HepG2 (cell line): ENCODE data around the gene FMNL1. TPM values are rescaled to one million over a fixed set of nuclear protein-coding genes. Genes with fewer than 3 reads are reported as not detected.

Experiments
- ATAC-seq: fragments of 200-7000 bp; cut with Tn5 transposase; 3 replicates; pipeline ENCODE4 v1.9.1; 2020; ENCODE audit warnings: mild to moderate bottlenecking, moderate library complexity
- BruUV-seq: library from RNA; stranded (reverse); fragments of 400-500 nt; replicated peaks from 2 replicates; lab custom pipeline; 2021; lab: Mats Ljungman, UMichigan
- CTCF ChIA-PET: fragments of 300-600 bp; formaldehyde crosslinking; extraction: SDS; loops from one replicate; lab custom pipeline; 2021; ENCODE audit warnings: low total read pairs, inconsistent platforms, low intra/inter-chr PET ratio; lab: Yijun Ruan, JAX
- POLR2A ChIA-PET: fragments of 350-600 bp; sonication (Branson Sonifier 250); formaldehyde crosslinking; loops from one replicate; lab custom pipeline; 2020; ENCODE audit warnings: antibody characterized with exemption, inconsistent platforms; lab: Yijun Ruan, JAX
- DNase-seq: peaks from one replicate; pipeline ENCODE4 v3.0.0-alpha.2; 2015; ENCODE audit warnings: low spot score
- FAIRE-seq: peaks from 3 replicates; lab custom pipeline; 2011; peaks lifted over from hg19 to GRCh38; lab: Jason Lieb, UNC
- H2AFZ ChIP-seq: one replicate; pipeline ENCODE4 v1.6.1; 2011; ENCODE audit warnings: low read length, inconsistent platforms
- H3K27ac ChIP-seq: fragments of 300-600 bp; 3 replicates; pipeline ENCODE4 v1.8.0; 2011; ENCODE audit warnings: mixed run types, mild to moderate bottlenecking, mixed read lengths, low read length, inconsistent platforms; ENCODE audit not compliant: insufficient read depth; ENCODE audit errors: extremely low read length
- H3K27me3 ChIP-seq, 2 experiments: fragments of 200-600 bp in 1 of 2; 2 replicates in 1 of 2; 3 replicates in 1 of 2; pipeline versions ENCODE4 v1.6.0 to v1.8.0; 2011; ENCODE audit warnings: low read length in 2 of 2, mild to moderate bottlenecking in 2 of 2, moderate library complexity in 2 of 2, inconsistent platforms in 1 of 2; ENCODE audit not compliant: insufficient read depth in 2 of 2, control insufficient read depth in 1 of 2
- H3K36me3 ChIP-seq, 2 experiments: fragments of 200-600 bp in 1 of 2; replicated peaks in 1 of 2; 2 replicates in 1 of 2; 3 replicates in 1 of 2; pipeline versions ENCODE4 v1.5.1 to v1.8.0; 2011; ENCODE audit warnings: low read length in 2 of 2, inconsistent platforms in 1 of 2; ENCODE audit not compliant: insufficient read depth in 2 of 2, control insufficient read depth in 1 of 2
- H3K4me1 ChIP-seq: 2 replicates; pipeline ENCODE4 v1.5.1; 2012; ENCODE audit warnings: low read length, inconsistent platforms; ENCODE audit not compliant: insufficient read depth
- H3K4me2 ChIP-seq: 2 replicates; pipeline ENCODE4 v1.6.0; 2011; ENCODE audit warnings: low read depth, low read length, inconsistent platforms
- H3K4me3 ChIP-seq, 3 experiments: fragments of 200-600 bp in 1 of 3; sonication (generic), shearing (Covaris generic) in 1 of 3; replicated peaks in 1 of 3; 2 replicates each; pipeline ENCODE4 v1.5.1; 2011 to 2016; ENCODE audit warnings: low read length in 3 of 3, inconsistent platforms in 2 of 3, low read depth in 2 of 3, mild to moderate bottlenecking in 2 of 3, control low read depth in 1 of 3, mixed read lengths in 1 of 3; ENCODE audit not compliant: insufficient read depth in 1 of 3
- H3K79me2 ChIP-seq: one replicate; pipeline ENCODE4 v1.6.1; 2011; ENCODE audit warnings: low read length, inconsistent platforms; ENCODE audit not compliant: insufficient read depth
- H3K9ac ChIP-seq: 2 replicates; pipeline ENCODE4 v1.6.0; 2011; ENCODE audit warnings: mild to moderate bottlenecking, low read depth, low read length, inconsistent platforms; ENCODE audit not compliant: insufficient read depth
- H3K9me3 ChIP-seq: 2 replicates; pipeline ENCODE4 v1.5.1; 2012; ENCODE audit warnings: mild to moderate bottlenecking, low read length
- H4K20me1 ChIP-seq: 2 replicates; pipeline ENCODE4 v1.6.0; 2011; ENCODE audit warnings: inconsistent platforms, mild to moderate bottlenecking, low read length, moderate library complexity; ENCODE audit not compliant: insufficient read depth
- ADNP ChIP-seq: sonication (generic); formaldehyde crosslinking; IDR thresholded peaks from 2 replicates; pipeline ENCODE4 v1.4.0; 2020; ENCODE audit warnings: missing genetic modification reagents
- CC2D1A ChIP-seq: sonication (generic); formaldehyde crosslinking; IDR thresholded peaks from 2 replicates; pipeline ENCODE4 v1.8.1; 2023; ENCODE audit warnings: mild to moderate bottlenecking, missing genetic modification reagents
- DMAP1 ChIP-seq: IDR thresholded peaks from 2 replicates; pipeline ENCODE4 v1.6.1; 2016
- ESRRA ChIP-seq: sonication (generic); formaldehyde crosslinking; IDR thresholded peaks from 2 replicates; pipeline ENCODE4 v1.5.1; 2020; ENCODE audit warnings: mild to moderate bottlenecking, low read depth, missing genetic modification reagents
- HMG20A ChIP-seq: IDR thresholded peaks from 2 replicates; pipeline ENCODE4 v1.6.1; 2016; ENCODE audit warnings: borderline replicate concordance
- HOXA7 ChIP-seq: sonication (generic); formaldehyde crosslinking; IDR thresholded peaks from 2 replicates; pipeline ENCODE4 v1.8.1; 2022; ENCODE audit warnings: mild to moderate bottlenecking, missing genetic modification reagents, moderate library complexity
- ISL2 ChIP-seq: sonication (generic); formaldehyde crosslinking; IDR thresholded peaks from 2 replicates; pipeline ENCODE4 v1.5.0; 2020; ENCODE audit warnings: missing genetic modification reagents
- MAFK ChIP-seq, 2 experiments: IDR thresholded peaks in 1 of 2; conservative IDR thresholded peaks in 1 of 2; 2 replicates each; pipeline ENCODE4 v1.6.1; 2011; ENCODE audit warnings: improper control_type of control experiment in 2 of 2, low read length in 2 of 2
- NCOA2 ChIP-seq: sonication (generic); formaldehyde crosslinking; IDR thresholded peaks from 2 replicates; pipeline ENCODE4 v1.8.0; 2022; ENCODE audit warnings: inconsistent platforms
- NR2F2 ChIP-seq: IDR thresholded peaks from 2 replicates; pipeline ENCODE4 v1.6.1; 2012; ENCODE audit warnings: low read depth, inconsistent platforms, borderline replicate concordance
- REL ChIP-seq: sonication (generic); formaldehyde crosslinking; conservative IDR thresholded peaks from 2 replicates; pipeline ENCODE4 v1.8.0; 2022; ENCODE audit warnings: mild to moderate bottlenecking, missing genetic modification reagents, moderate library complexity
- REXO4 ChIP-seq: sonication (generic); formaldehyde crosslinking; IDR thresholded peaks from 2 replicates; pipeline ENCODE4 v1.8.0; 2022; ENCODE audit warnings: missing genetic modification reagents, mild to moderate bottlenecking, borderline replicate concordance
- RFX3 ChIP-seq: IDR thresholded peaks from 2 replicates; pipeline ENCODE4 v1.6.1; 2016; ENCODE audit warnings: missing biosample characterization, missing genetic modification reagents
- SAP130 ChIP-seq: IDR thresholded peaks from 2 replicates; pipeline ENCODE4 v1.6.1; 2016; ENCODE audit warnings: low read depth
- SIN3A ChIP-seq: IDR thresholded peaks from 2 replicates; pipeline ENCODE4 v1.6.1; 2011; ENCODE audit warnings: low read depth, mild to moderate bottlenecking, control low read depth, low read length, borderline replicate concordance
- ZBTB43 ChIP-seq: sonication (generic); formaldehyde crosslinking; conservative IDR thresholded peaks from 2 replicates; pipeline ENCODE4 v1.4.0; 2020; ENCODE audit warnings: missing genetic modification reagents
- ZFX ChIP-seq: sonication (generic); formaldehyde crosslinking; IDR thresholded peaks from 2 replicates; pipeline ENCODE4 v1.4.0; 2020; ENCODE audit warnings: mild to moderate bottlenecking, low read depth, missing genetic modification reagents, moderate library complexity
- ZNF446 ChIP-seq: sonication (generic); formaldehyde crosslinking; IDR thresholded peaks from 2 replicates; pipeline ENCODE4 v1.5.0; 2020; ENCODE audit warnings: mild to moderate bottlenecking, missing genetic modification reagents
- ZNF496 ChIP-seq: sonication (generic); formaldehyde crosslinking; IDR thresholded peaks from 2 replicates; pipeline ENCODE4 v1.8.1; 2023; ENCODE audit warnings: mild to moderate bottlenecking, moderate library complexity, missing genetic modification reagents; ENCODE audit not compliant: insufficient replicate concordance
- ZSCAN21 ChIP-seq: sonication (generic); formaldehyde crosslinking; IDR thresholded peaks from 2 replicates; pipeline ENCODE4 v1.8.0; 2022; ENCODE audit warnings: mild to moderate bottlenecking, missing genetic modification reagents, moderate library complexity, borderline replicate concordance
- WGBS: methylation state at CpG from one replicate; pipeline ENCODE4 v1.1.6; 2017; ENCODE audit warnings: low lambda C conversion rate; 5-methylcytosine and 5-hydroxymethylcytosine counted together
- in situ Hi-C: cut with HindIII; loops from 2 replicates; pipeline ENCODE4 v1.10.0; 2017; ENCODE audit warnings: low pct_unique_long_range_greater_than_20kb; ENCODE audit not compliant: extremely low pct_ligation_motif_present
- intact Hi-C: fragments of 100-400 bp; cut with micrococcal nuclease; formaldehyde crosslinking; loops from one replicate; pipeline ENCODE4 v1.10.0; 2022; ENCODE audit not compliant: unreplicated experiment
- polyA plus RNA-seq, 8 experiments: library from polyadenylated mRNA; depleted of rRNA in 3 of 8; stranded (reverse) in 7 of 8; unstranded in 1 of 8; fragments of >200 nt; fragmentation: Illumina TruSeq in 4 of 8; extraction: Trizol in 4 of 8; gene quantifications; 2 replicates each; pipeline versions ENCODE4 v1.2.1 to v1.2.3, GENCODE V29; 2011 to 2016; ENCODE audit warnings: low read depth in 4 of 8, missing spikeins in 1 of 8, mixed read lengths in 1 of 8; ENCODE audit not compliant: insufficient read depth in 1 of 8
- total RNA-seq, 5 experiments: library from RNA; depleted of rRNA; stranded (reverse); fragments of >200 nt; fragmentation: Illumina TruSeq; extraction: Trizol; gene quantifications; 2 replicates each; pipeline ENCODE4 v1.2.3, GENCODE V29; 2016; ENCODE audit warnings: low read depth in 1 of 5
- TF ChIP-seq, protein P1 (sequence below): IDR thresholded peaks from 2 replicates; pipeline ENCODE4 v1.6.1; 2018; ENCODE audit warnings: missing genetic modification reagents
- TF ChIP-seq, protein P2 (sequence below): fragments of 450-650 bp; IDR thresholded peaks from 2 replicates; pipeline ENCODE4 v1.6.1; 2017; ENCODE audit warnings: mild to moderate bottlenecking

The FMNL1 gene
- total and polyA plus RNA-seq, 2 of the 13 experiments (the other 11 are each of a cell fraction or from before 2014, with no cell fraction given): 0.53 to 0.70 TPM

- Histone ChIP-seq H3K4me2 (peak overlapping the region; percentile 66), H3K27ac (peak overlapping the region; percentile 3), H3K36me3 (no peaks in the 10 kb centered on the region), H3K4me1 (peaks cover 65% of the 10 kb centered on the region), H3K27me3 (no peaks in the 10 kb centered on the region), H3K9ac (0 out of 2 replicates have a peak overlapping the region, but pooled peaks have one; percentile 4), H2AFZ (no peak overlapping the region), H4K20me1 (no peaks in the 10 kb centered on the region), H3K9me3 (no peaks in the 10 kb centered on the region), H3K79me2 (no peaks in the 10 kb centered on the region), H3K4me3 (peak overlapping the region in 2 of 3 experiments; percentile 20 to 47; a peak in 3 of 6 replicates)
- WGBS: 1% methylated on average over 9 of the region's 9 CpGs
- ChIA-PET CTCF (interaction anchor here (1.6 to 8.1 kb wide), 2 partner anchors 34 to 66 kb away, joined by 5 to 303 read pairs; partner anchors contain the start of genes ACBD4 and PLCD3), POLR2A (interaction anchor here (0.8 to 12.2 kb wide), 6 partner anchors 29 to 98 kb away, joined by 3 to 551 read pairs (median 38); partner anchors contain the start of genes ACBD4, HEXIM1 and HEXIM2)
- ATAC-seq (peak; percentile 11; the same call in 2 of the 3 replicates), DNase-seq (peak; percentile 77), FAIRE-seq (peak; percentile 50)
- intact Hi-C loops (no loop called here), in situ Hi-C loops (no loop called here)
- BruUV-seq: no TSS peak
- TF ChIP-seq REL (CRISPR knock-in tag): no peak
- TF ChIP-seq CC2D1A (CRISPR knock-in tag): no peak
- no peak for TF ChIP-seq SIN3A
- peak; percentile 55; the same call in 1 of the 2 replicates for TF ChIP-seq ISL2 (CRISPR knock-in tag)
- peak; percentile 68; the same call in 1 of the 2 replicates for TF ChIP-seq NCOA2 (CRISPR knock-in tag)
- TF ChIP-seq, protein P1, sequence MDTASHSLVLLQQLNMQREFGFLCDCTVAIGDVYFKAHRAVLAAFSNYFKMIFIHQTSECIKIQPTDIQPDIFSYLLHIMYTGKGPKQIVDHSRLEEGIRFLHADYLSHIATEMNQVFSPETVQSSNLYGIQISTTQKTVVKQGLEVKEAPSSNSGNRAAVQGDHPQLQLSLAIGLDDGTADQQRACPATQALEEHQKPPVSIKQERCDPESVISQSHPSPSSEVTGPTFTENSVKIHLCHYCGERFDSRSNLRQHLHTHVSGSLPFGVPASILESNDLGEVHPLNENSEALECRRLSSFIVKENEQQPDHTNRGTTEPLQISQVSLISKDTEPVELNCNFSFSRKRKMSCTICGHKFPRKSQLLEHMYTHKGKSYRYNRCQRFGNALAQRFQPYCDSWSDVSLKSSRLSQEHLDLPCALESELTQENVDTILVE (CRISPR knock-in tag): no peak
- no peak for TF ChIP-seq ZFX (CRISPR knock-in tag)
- TF ChIP-seq HMG20A (CRISPR knock-in tag): 0 out of 2 replicates have a peak, but pooled peaks have one; percentile 50
- no peak for TF ChIP-seq RFX3 (CRISPR knock-in tag)
- no peak for TF ChIP-seq HOXA7
- no peak for TF ChIP-seq ZSCAN21 (CRISPR knock-in tag)
- TF ChIP-seq ZBTB43: no peak
- no peak for TF ChIP-seq DMAP1 (CRISPR knock-in tag)
- TF ChIP-seq NR2F2: peak; percentile 43; the same call in 1 of the 2 replicates
- TF ChIP-seq ADNP (CRISPR knock-in tag): no peak
- no peak for TF ChIP-seq MAFK (conservative IDR thresholded peaks at IDR 0.05 in 1 of 2, IDR thresholded peaks at IDR 0.05 in 1 of 2; ENCODE audit: low read length in 2 of 2)
- TF ChIP-seq, protein P2, sequence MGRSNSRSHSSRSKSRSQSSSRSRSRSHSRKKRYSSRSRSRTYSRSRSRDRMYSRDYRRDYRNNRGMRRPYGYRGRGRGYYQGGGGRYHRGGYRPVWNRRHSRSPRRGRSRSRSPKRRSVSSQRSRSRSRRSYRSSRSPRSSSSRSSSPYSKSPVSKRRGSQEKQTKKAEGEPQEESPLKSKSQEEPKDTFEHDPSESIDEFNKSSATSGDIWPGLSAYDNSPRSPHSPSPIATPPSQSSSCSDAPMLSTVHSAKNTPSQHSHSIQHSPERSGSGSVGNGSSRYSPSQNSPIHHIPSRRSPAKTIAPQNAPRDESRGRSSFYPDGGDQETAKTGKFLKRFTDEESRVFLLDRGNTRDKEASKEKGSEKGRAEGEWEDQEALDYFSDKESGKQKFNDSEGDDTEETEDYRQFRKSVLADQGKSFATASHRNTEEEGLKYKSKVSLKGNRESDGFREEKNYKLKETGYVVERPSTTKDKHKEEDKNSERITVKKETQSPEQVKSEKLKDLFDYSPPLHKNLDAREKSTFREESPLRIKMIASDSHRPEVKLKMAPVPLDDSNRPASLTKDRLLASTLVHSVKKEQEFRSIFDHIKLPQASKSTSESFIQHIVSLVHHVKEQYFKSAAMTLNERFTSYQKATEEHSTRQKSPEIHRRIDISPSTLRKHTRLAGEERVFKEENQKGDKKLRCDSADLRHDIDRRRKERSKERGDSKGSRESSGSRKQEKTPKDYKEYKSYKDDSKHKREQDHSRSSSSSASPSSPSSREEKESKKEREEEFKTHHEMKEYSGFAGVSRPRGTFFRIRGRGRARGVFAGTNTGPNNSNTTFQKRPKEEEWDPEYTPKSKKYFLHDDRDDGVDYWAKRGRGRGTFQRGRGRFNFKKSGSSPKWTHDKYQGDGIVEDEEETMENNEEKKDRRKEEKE: no peak
- TF ChIP-seq REXO4: no peak
- TF ChIP-seq SAP130 (CRISPR knock-in tag): no peak; the same call in 1 of the 2 replicates
- no peak for TF ChIP-seq ZNF446 (CRISPR knock-in tag)
- TF ChIP-seq ESRRA (CRISPR knock-in tag): no peak
- no peak for TF ChIP-seq ZNF496
These were observed 21.0 kb upstream of the FMNL1 start for GRCh38 chr17:45200701-45201100.
